Ascending aorta (tissue), 2 donors: ENCODE data around the gene SRBD1. TPM values are rescaled to one million over a fixed set of nuclear protein-coding genes. Genes with fewer than 3 reads are reported as not detected.
A peak's percentile ranks its signal among the peaks of the same experiment; 100 is the strongest.

ENCODE experiments used
- DNase-seq, 2 donors: peaks; one replicate each; pipeline ENCODE4 v3.0.0-alpha.2; 2019; ENCODE audit warnings: low spot score in 2 of 2
- H3K27ac ChIP-seq, 2 donors: fragments of 200-600 bp; sonication (generic); one replicate each; pipeline ENCODE4 v1.5.1; 2016 to 2017; ENCODE audit warnings: mild to moderate bottlenecking in 1 of 2
- H3K27me3 ChIP-seq: fragments of 200-600 bp; sonication (generic); one replicate; pipeline ENCODE4 v1.5.1; 2017
- H3K36me3 ChIP-seq, 2 donors: fragments of 200-600 bp; sonication (generic); one replicate each; pipeline ENCODE4 v1.5.1; 2016
- H3K4me1 ChIP-seq, 2 donors: fragments of 200-600 bp; sonication (generic); one replicate each; pipeline ENCODE4 v1.5.1; 2016 to 2017; ENCODE audit warnings: mild to moderate bottlenecking in 1 of 2
- H3K4me3 ChIP-seq, 2 donors: fragments of 200-600 bp; sonication (generic); one replicate each; pipeline ENCODE4 v1.5.1; 2016 to 2017; ENCODE audit warnings: mild to moderate bottlenecking in 1 of 2
- H3K9me3 ChIP-seq, 2 donors: fragments of 200-600 bp; sonication (generic); one replicate each; pipeline ENCODE4 v1.5.1; 2016
- CTCF ChIP-seq, 3 experiments: fragments of 200-600 bp in 2 of 3; fragments of 450-650 bp in 1 of 3; sonication (generic) in 2 of 3; IDR thresholded peaks; one replicate each; pipeline ENCODE4 v1.5.1; 2016 to 2019; ENCODE audit warnings: antibody characterized with exemption in 3 of 3, mild to moderate bottlenecking in 1 of 3, moderate library complexity in 1 of 3
- intact Hi-C: fragments of 100-400 bp; cut with DNase I; formaldehyde crosslinking; loops from one replicate; pipeline ENCODE4 v1.15.1; 2023
- total RNA-seq: library from RNA; depleted of rRNA; stranded (reverse); fragments of >200 nt; gene quantifications from one replicate; pipeline ENCODE4 v1.1.0, GENCODE V29; 2016

SRBD1 gene
- total RNA-seq, 1 donor from 2014 or later: 7.6 TPM

- no peak for TF ChIP-seq CTCF (IDR thresholded peaks at IDR 0.05)
- no peaks in the 10 kb centered on the region for H3K27me3 ChIP-seq
- no peak overlapping the region for H3K27ac ChIP-seq
- intact Hi-C loops: no loop called here
- no peaks in the 10 kb centered on the region for H3K9me3 ChIP-seq
- DNase-seq: no peak
- peaks cover 0 to 3% of the 10 kb centered on the region in 2 donors for H3K4me1 ChIP-seq
- H3K4me3 ChIP-seq: no peak overlapping the region
- no peaks in the 10 kb centered on the region for H3K36me3 ChIP-seq
These were observed 1.7 kb upstream of the SRBD1 start for GRCh38 chr2:45612731-45613130.

- Histone ChIP-seq H3K36me3 (no peaks in the 10 kb centered on the region), H3K4me3 (no peak overlapping the region), H3K27ac (peak overlapping the region in 1 of 2 donors; percentile 74), H3K4me1 (peaks cover 0 to 3% of the 10 kb centered on the region in 2 donors), H3K27me3 (no peaks in the 10 kb centered on the region), H3K9me3 (no peaks in the 10 kb centered on the region)
- DNase-seq: no peak
- intact Hi-C loops: no loop called here
- no peak for TF ChIP-seq CTCF (IDR thresholded peaks at IDR 0.05)
These were observed 1.2 kb upstream of the SRBD1 start for GRCh38 chr2:45612285-45612684.

GRCh38 chr2:45610281-45611019, 617 bp downstream of the SRBD1 start:
- intact Hi-C loops: loop anchor here (1.0 to 2.0 kb wide), 2 partner anchors 25 to 40 kb away; partner anchors contain the start of gene PRKCE
- Histone ChIP-seq H3K4me3 (peak overlapping the region; percentile 71 to 73), H3K4me1 (peaks cover 0 to 3% of the 10 kb centered on the region in 2 donors), H3K36me3 (no peaks in the 10 kb centered on the region), H3K27me3 (no peaks in the 10 kb centered on the region), H3K9me3 (no peaks in the 10 kb centered on the region), H3K27ac (peak overlapping the region; percentile 74 to 88)
- DNase-seq: peak; percentile 9 to 75
- peak in 2 of 3 experiments; percentile 14 to 47 for TF ChIP-seq CTCF (IDR thresholded peaks at IDR 0.05)

GRCh38 chr2:45607701-45608100, 3.4 kb downstream of the SRBD1 start:
- TF ChIP-seq CTCF (IDR thresholded peaks at IDR 0.05): peak in 2 of 3 experiments; percentile 14 to 21
- Histone ChIP-seq H3K36me3 (peaks cover 5 to 8% of the 10 kb centered on the region in 2 donors), H3K4me1 (peaks cover 0 to 3% of the 10 kb centered on the region in 2 donors), H3K4me3 (no peak overlapping the region), H3K27me3 (no peaks in the 10 kb centered on the region), H3K27ac (no peak overlapping the region), H3K9me3 (no peaks in the 10 kb centered on the region)
- intact Hi-C loops: no loop called here
- no peak for DNase-seq

GRCh38 chr2:45606796-45607195, 4.3 kb downstream of the SRBD1 start:
- Histone ChIP-seq H3K4me3 (no peak overlapping the region), H3K4me1 (peaks cover 0 to 3% of the 10 kb centered on the region in 2 donors), H3K9me3 (no peaks in the 10 kb centered on the region), H3K27me3 (no peaks in the 10 kb centered on the region), H3K36me3 (peaks cover 8 to 10% of the 10 kb centered on the region in 2 donors), H3K27ac (no peak overlapping the region)
- no peak for TF ChIP-seq CTCF (IDR thresholded peaks at IDR 0.05)
- intact Hi-C loops: no loop called here
- DNase-seq: no peak
